K562 (cell line): Measurements from ENCODE around the gene MICU1. TPM values are rescaled to one million over a fixed set of nuclear protein-coding genes. Genes with fewer than 3 reads are reported as not detected.

Experiments
- ARID2 ChIP-seq: fragments of 450-650 bp; IDR thresholded peaks from 2 replicates; pipeline ENCODE4 v1.6.1; 2017; ENCODE audit warnings: antibody characterized with exemption, mild to moderate bottlenecking
- REST ChIP-seq, 2 experiments: fragments of 450-650 bp; formaldehyde crosslinking in 1 of 2; IDR thresholded peaks; 2 replicates each; pipeline versions ENCODE4 v1.4.0 to v1.6.1; 2014 to 2020; ENCODE audit warnings: mild to moderate bottlenecking in 2 of 2, borderline replicate concordance in 1 of 2, low read depth in 1 of 2
- SETDB1 ChIP-seq: IDR thresholded peaks from one replicate; pipeline ENCODE4 v1.6.1; 2012; ENCODE audit warnings: low read length, control low read depth, inconsistent platforms
- THAP12 ChIP-seq: fragments of 250-450 bp; sonication (Bioruptor Pico); IDR thresholded peaks from 2 replicates; pipeline ENCODE4 v1.9.0; 2021; ENCODE audit warnings: mild to moderate bottlenecking, inconsistent platforms
- ZNF551 ChIP-seq: fragments of 250-450 bp; sonication (Bioruptor Pico); IDR thresholded peaks from 2 replicates; pipeline ENCODE4 v1.5.0; 2021; ENCODE audit warnings: mild to moderate bottlenecking, moderate library complexity
- ZNF707 ChIP-seq: fragments of 250-450 bp; sonication (Bioruptor Pico); conservative IDR thresholded peaks from 2 replicates; pipeline ENCODE4 v1.8.0; 2022; ENCODE audit warnings: inconsistent platforms, mild to moderate bottlenecking, moderate library complexity
- polyA plus RNA-seq, 8 experiments: library from polyadenylated mRNA; depleted of rRNA in 4 of 8; stranded (reverse) in 5 of 8; unstranded in 3 of 8; fragments of >200 nt; fragmentation: Nextera tagmentation in 2 of 8; fragmentation: Illumina TruSeq in 1 of 8; extraction: Ambion mirVana in 2 of 8; extraction: Trizol in 1 of 8; gene quantifications; 2 replicates each; pipeline versions ENCODE4 v1.2.1 to v1.2.3, GENCODE V29; 2011 to 2014; ENCODE audit warnings: inconsistent platforms in 1 of 8, missing spikeins in 1 of 8
- total RNA-seq, 7 experiments: library from RNA; depleted of rRNA in 6 of 7; stranded (reverse); fragments of >200 nt in 6 of 7; fragmentation: Illumina TruSeq in 2 of 7; extraction: Trizol in 2 of 7; gene quantifications; 2 replicates each; pipeline versions ENCODE4 v1.2.1 to v1.2.3, GENCODE V29; 2011 to 2021; ENCODE audit warnings: low replicate concordance in 1 of 7
- TF ChIP-seq, protein P1 (sequence below): fragments of 450-650 bp; IDR thresholded peaks from 2 replicates; pipeline ENCODE4 v1.6.1; 2016; ENCODE audit warnings: low read depth

The MICU1 gene
- total and polyA plus RNA-seq, 9 of the 15 experiments (the other 6 are each of a cell fraction or from before 2014, with no cell fraction given) = 29.3 to 76.8 (median 48.4) TPM

GRCh38 chr10:72625608-72626443, at the start of gene MICU1 (continued):
- TF ChIP-seq, protein P1, sequence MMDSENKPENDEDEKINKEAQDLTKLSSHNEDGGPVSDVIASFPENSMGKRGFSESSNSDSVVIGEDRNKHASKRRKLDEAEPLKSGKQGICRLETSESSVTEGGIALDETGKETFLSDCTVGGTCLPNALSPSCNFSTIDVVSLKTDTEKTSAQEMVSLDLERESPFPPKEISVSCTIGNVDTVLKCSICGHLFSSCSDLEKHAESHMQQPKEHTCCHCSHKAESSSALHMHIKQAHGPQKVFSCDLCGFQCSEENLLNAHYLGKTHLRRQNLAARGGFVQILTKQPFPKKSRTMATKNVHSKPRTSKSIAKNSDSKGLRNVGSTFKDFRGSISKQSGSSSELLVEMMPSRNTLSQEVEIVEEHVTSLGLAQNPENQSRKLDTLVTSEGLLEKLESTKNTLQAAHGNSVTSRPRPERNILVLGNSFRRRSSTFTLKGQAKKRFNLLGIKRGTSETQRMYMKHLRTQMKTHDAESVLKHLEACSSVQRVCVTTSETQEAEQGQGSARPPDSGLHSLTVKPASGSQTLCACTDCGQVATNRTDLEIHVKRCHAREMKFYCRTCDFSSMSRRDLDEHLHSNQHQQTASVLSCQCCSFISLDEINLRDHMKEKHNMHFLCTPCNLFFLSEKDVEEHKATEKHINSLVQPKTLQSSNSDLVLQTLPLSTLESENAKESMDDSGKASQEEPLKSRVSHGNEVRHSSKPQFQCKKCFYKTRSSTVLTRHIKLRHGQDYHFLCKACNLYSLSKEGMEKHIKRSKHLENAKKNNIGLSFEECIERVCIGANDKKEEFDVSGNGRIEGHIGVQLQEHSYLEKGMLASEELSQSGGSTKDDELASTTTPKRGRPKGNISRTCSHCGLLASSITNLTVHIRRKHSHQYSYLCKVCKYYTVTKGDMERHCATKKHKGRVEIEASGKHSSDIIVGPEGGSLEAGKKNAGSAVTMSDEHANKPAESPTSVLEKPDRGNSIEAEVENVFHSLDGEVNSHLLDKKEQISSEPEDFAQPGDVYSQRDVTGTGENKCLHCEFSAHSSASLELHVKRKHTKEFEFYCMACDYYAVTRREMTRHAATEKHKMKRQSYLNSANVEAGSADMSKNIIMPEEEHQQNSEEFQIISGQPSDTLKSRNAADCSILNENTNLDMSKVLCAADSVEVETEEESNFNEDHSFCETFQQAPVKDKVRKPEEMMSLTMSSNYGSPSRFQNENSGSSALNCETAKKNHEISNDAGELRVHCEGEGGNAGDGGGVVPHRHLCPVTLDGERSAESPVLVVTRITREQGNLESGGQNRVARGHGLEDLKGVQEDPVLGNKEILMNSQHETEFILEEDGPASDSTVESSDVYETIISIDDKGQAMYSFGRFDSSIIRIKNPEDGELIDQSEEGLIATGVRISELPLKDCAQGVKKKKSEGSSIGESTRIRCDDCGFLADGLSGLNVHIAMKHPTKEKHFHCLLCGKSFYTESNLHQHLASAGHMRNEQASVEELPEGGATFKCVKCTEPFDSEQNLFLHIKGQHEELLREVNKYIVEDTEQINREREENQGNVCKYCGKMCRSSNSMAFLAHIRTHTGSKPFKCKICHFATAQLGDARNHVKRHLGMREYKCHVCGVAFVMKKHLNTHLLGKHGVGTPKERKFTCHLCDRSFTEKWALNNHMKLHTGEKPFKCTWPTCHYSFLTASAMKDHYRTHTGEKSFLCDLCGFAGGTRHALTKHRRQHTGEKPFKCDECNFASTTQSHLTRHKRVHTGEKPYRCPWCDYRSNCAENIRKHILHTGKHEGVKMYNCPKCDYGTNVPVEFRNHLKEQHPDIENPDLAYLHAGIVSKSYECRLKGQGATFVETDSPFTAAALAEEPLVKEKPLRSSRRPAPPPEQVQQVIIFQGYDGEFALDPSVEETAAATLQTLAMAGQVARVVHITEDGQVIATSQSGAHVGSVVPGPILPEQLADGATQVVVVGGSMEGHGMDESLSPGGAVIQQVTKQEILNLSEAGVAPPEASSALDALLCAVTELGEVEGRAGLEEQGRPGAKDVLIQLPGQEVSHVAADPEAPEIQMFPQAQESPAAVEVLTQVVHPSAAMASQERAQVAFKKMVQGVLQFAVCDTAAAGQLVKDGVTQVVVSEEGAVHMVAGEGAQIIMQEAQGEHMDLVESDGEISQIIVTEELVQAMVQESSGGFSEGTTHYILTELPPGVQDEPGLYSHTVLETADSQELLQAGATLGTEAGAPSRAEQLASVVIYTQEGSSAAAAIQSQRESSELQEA = no peak; the same call in 1 of the 2 replicates
- TF ChIP-seq ARID2 (no peak), ZNF707 (no peak), ZNF551 (no peak), THAP12 (CRISPR knock-in tag) (peak; percentile 83), REST (IDR thresholded peaks at IDR 0.05; ENCODE audit: borderline replicate concordance) (peak; percentile 73), REST (CRISPR knock-in tag; IDR thresholded peaks at IDR 0.05; ENCODE audit: low read depth) (no peak), SETDB1 (no peak)
